ENCODE data around the gene JAKMIP2. TPM values are rescaled to one million over a fixed set of nuclear protein-coding genes. Genes with fewer than 3 reads are reported as not detected.
A peak's percentile ranks its signal among the peaks of the same experiment; 100 is the strongest.

The JAKMIP2 gene
- total and polyA plus RNA-seq, 5 donors from 2014 or later, result 0.26 to 5.0 (median 2.4) TPM

GRCh38 chr5:147786142-147786541 lies 3.6 kb upstream of the JAKMIP2 start:
- Mint-ChIP-seq H3K36me3 (no peaks in the 10 kb centered on the region), H3K27ac (peak overlapping the region in 1 of 3 donors; percentile 20), H3K9me3 (peaks cover 0 to 3% (median 0%) of the 10 kb centered on the region in 7 donors), H3K27me3 (no peaks in the 10 kb centered on the region), H3K4me1 (peaks cover 5 to 12% (median 7%) of the 10 kb centered on the region in 4 donors), H3K4me3 (no peak overlapping the region)
- DNase-seq, result no peak
- no peak overlapping the region for H3K4me3 ChIP-seq (ENCODE audit: low read depth, low read length)
- ATAC-seq (ENCODE audit: low read depth in 2 of 2), result no peak
- no peaks in the 10 kb centered on the region for H3K4me1 ChIP-seq (ENCODE audit: control insufficient read depth, insufficient read depth, low read length, poor library complexity, severe bottlenecking)
- H3K36me3 ChIP-seq (ENCODE audit: control insufficient read depth, insufficient read depth, low read length), result no peaks in the 10 kb centered on the region
- H3K27me3 ChIP-seq (ENCODE audit: control insufficient read depth, insufficient read depth, low read length), result no peaks in the 10 kb centered on the region
- no peak overlapping the region for H3K27ac ChIP-seq (ENCODE audit: insufficient read depth, low read length, poor library complexity, severe bottlenecking)
- no peaks in the 10 kb centered on the region for H3K9me3 ChIP-seq (ENCODE audit: control insufficient read depth in 2 of 2, low read length in 2 of 2)

- H3K27me3 Mint-ChIP-seq, result no peaks in the 10 kb centered on the region
- no peak overlapping the region for H3K4me3 Mint-ChIP-seq
- peaks cover 5 to 25% (median 7%) of the 10 kb centered on the region in 4 donors for H3K4me1 Mint-ChIP-seq
- H3K27ac ChIP-seq (ENCODE audit: insufficient read depth, low read length, poor library complexity, severe bottlenecking), result no peak overlapping the region
- no peaks in the 10 kb centered on the region for H3K36me3 ChIP-seq (ENCODE audit: control insufficient read depth, insufficient read depth, low read length)
- H3K4me1 ChIP-seq (ENCODE audit: control insufficient read depth, insufficient read depth, low read length, poor library complexity, severe bottlenecking), result no peaks in the 10 kb centered on the region
- no peaks in the 10 kb centered on the region for H3K9me3 ChIP-seq (ENCODE audit: control insufficient read depth in 2 of 2, low read length in 2 of 2)
- H3K27me3 ChIP-seq (ENCODE audit: control insufficient read depth, insufficient read depth, low read length), result no peaks in the 10 kb centered on the region
- no peak for ATAC-seq (ENCODE audit: low read depth in 2 of 2)
- DNase-seq, result no peak
- peak overlapping the region in 1 of 3 donors; percentile 60 for H3K27ac Mint-ChIP-seq
- no peak overlapping the region for H3K4me3 ChIP-seq (ENCODE audit: low read depth, low read length)
- peaks cover 0 to 3% (median 0%) of the 10 kb centered on the region in 7 donors for H3K9me3 Mint-ChIP-seq
- no peaks in the 10 kb centered on the region for H3K36me3 Mint-ChIP-seq
Measured at GRCh38 chr5:147784146-147784987, 1.8 kb upstream of the JAKMIP2 start.

GRCh38 chr5:147780924-147781573 lies 1.5 kb downstream of the JAKMIP2 start:
- H3K36me3 ChIP-seq (ENCODE audit: control insufficient read depth, insufficient read depth, low read length), result no peaks in the 10 kb centered on the region
- ATAC-seq (ENCODE audit: low read depth in 2 of 2) (no peak), DNase-seq (no peak)
- peaks cover 5 to 25% (median 7%) of the 10 kb centered on the region in 4 donors for H3K4me1 Mint-ChIP-seq
- no peaks in the 10 kb centered on the region for H3K36me3 Mint-ChIP-seq
- H3K27me3 ChIP-seq (ENCODE audit: control insufficient read depth, insufficient read depth, low read length), result no peaks in the 10 kb centered on the region
- H3K27ac Mint-ChIP-seq, result peak overlapping the region in 1 of 3 donors; percentile 50
- H3K4me3 ChIP-seq (ENCODE audit: low read depth, low read length), result peak overlapping the region; percentile 64
- H3K27me3 Mint-ChIP-seq, result no peaks in the 10 kb centered on the region
- H3K9me3 Mint-ChIP-seq, result peaks cover 0 to 2% (median 0%) of the 10 kb centered on the region in 7 donors
- no peaks in the 10 kb centered on the region for H3K9me3 ChIP-seq (ENCODE audit: control insufficient read depth in 2 of 2, low read length in 2 of 2)
- H3K27ac ChIP-seq (ENCODE audit: insufficient read depth, low read length, poor library complexity, severe bottlenecking), result no peak overlapping the region
- H3K4me1 ChIP-seq (ENCODE audit: control insufficient read depth, insufficient read depth, low read length, poor library complexity, severe bottlenecking), result no peaks in the 10 kb centered on the region
- H3K4me3 Mint-ChIP-seq, result peak overlapping the region in 2 of 4 donors; percentile 86 to 89

GRCh38 chr5:147779694-147780093 lies 2.8 kb downstream of the JAKMIP2 start:
- Mint-ChIP-seq H3K27me3 (no peaks in the 10 kb centered on the region), H3K27ac (no peak overlapping the region), H3K4me3 (no peak overlapping the region), H3K36me3 (no peaks in the 10 kb centered on the region), H3K9me3 (peaks cover 0 to 2% (median 0%) of the 10 kb centered on the region in 7 donors), H3K4me1 (peaks cover 5 to 25% (median 7%) of the 10 kb centered on the region in 4 donors)
- Histone ChIP-seq H3K27me3 (ENCODE audit: control insufficient read depth, insufficient read depth, low read length) (no peaks in the 10 kb centered on the region), H3K36me3 (ENCODE audit: control insufficient read depth, insufficient read depth, low read length) (no peaks in the 10 kb centered on the region), H3K4me3 (ENCODE audit: low read depth, low read length) (no peak overlapping the region), H3K9me3 (ENCODE audit: control insufficient read depth in 2 of 2, low read length in 2 of 2) (no peaks in the 10 kb centered on the region), H3K4me1 (ENCODE audit: control insufficient read depth, insufficient read depth, low read length, poor library complexity, severe bottlenecking) (no peaks in the 10 kb centered on the region), H3K27ac (ENCODE audit: insufficient read depth, low read length, poor library complexity, severe bottlenecking) (no peak overlapping the region)
- DNase-seq (no peak), ATAC-seq (ENCODE audit: low read depth in 2 of 2) (no peak)

GRCh38 chr5:147776989-147777388 lies 5.5 kb downstream of the JAKMIP2 start:
- Mint-ChIP-seq H3K27ac (peak overlapping the region in 1 of 3 donors; percentile 32), H3K4me3 (no peak overlapping the region), H3K36me3 (no peaks in the 10 kb centered on the region), H3K9me3 (peaks cover 0 to 2% (median 0%) of the 10 kb centered on the region in 7 donors), H3K4me1 (peaks cover 0 to 21% (median 1%) of the 10 kb centered on the region in 4 donors), H3K27me3 (no peaks in the 10 kb centered on the region)
- ATAC-seq (ENCODE audit: low read depth in 2 of 2) (no peak), DNase-seq (no peak)
- Histone ChIP-seq H3K36me3 (ENCODE audit: control insufficient read depth, insufficient read depth, low read length) (no peaks in the 10 kb centered on the region), H3K4me1 (ENCODE audit: control insufficient read depth, insufficient read depth, low read length, poor library complexity, severe bottlenecking) (no peaks in the 10 kb centered on the region), H3K27ac (ENCODE audit: insufficient read depth, low read length, poor library complexity, severe bottlenecking) (no peak overlapping the region), H3K9me3 (ENCODE audit: control insufficient read depth in 2 of 2, low read length in 2 of 2) (no peaks in the 10 kb centered on the region), H3K27me3 (ENCODE audit: control insufficient read depth, insufficient read depth, low read length) (no peaks in the 10 kb centered on the region), H3K4me3 (ENCODE audit: low read depth, low read length) (no peak overlapping the region)

- H3K27ac ChIP-seq (ENCODE audit: insufficient read depth, low read length, poor library complexity, severe bottlenecking), result no peak overlapping the region
- no peaks in the 10 kb centered on the region for H3K9me3 ChIP-seq (ENCODE audit: control insufficient read depth in 2 of 2, low read length in 2 of 2)
- H3K36me3 Mint-ChIP-seq, result no peaks in the 10 kb centered on the region
- H3K9me3 Mint-ChIP-seq, result peaks cover 0 to 2% (median 0%) of the 10 kb centered on the region in 7 donors
- no peak overlapping the region for H3K4me3 Mint-ChIP-seq
- no peak for ATAC-seq (ENCODE audit: low read depth in 2 of 2)
- H3K4me3 ChIP-seq (ENCODE audit: low read depth, low read length), result no peak overlapping the region
- H3K27me3 ChIP-seq (ENCODE audit: control insufficient read depth, insufficient read depth, low read length), result no peaks in the 10 kb centered on the region
- no peaks in the 10 kb centered on the region for H3K4me1 Mint-ChIP-seq
- H3K27me3 Mint-ChIP-seq, result no peaks in the 10 kb centered on the region
- no peak for DNase-seq
- H3K4me1 ChIP-seq (ENCODE audit: control insufficient read depth, insufficient read depth, low read length, poor library complexity, severe bottlenecking), result no peaks in the 10 kb centered on the region
- no peak overlapping the region for H3K27ac Mint-ChIP-seq
- no peaks in the 10 kb centered on the region for H3K36me3 ChIP-seq (ENCODE audit: control insufficient read depth, insufficient read depth, low read length)
Measured at GRCh38 chr5:147773587-147773986, 8.9 kb downstream of the JAKMIP2 start.

GRCh38 chr5:147773139-147773538 lies 9.4 kb downstream of the JAKMIP2 start:
- Histone ChIP-seq H3K27ac (ENCODE audit: insufficient read depth, low read length, poor library complexity, severe bottlenecking) (no peak overlapping the region), H3K4me1 (ENCODE audit: control insufficient read depth, insufficient read depth, low read length, poor library complexity, severe bottlenecking) (no peaks in the 10 kb centered on the region), H3K36me3 (ENCODE audit: control insufficient read depth, insufficient read depth, low read length) (no peaks in the 10 kb centered on the region), H3K27me3 (ENCODE audit: control insufficient read depth, insufficient read depth, low read length) (no peaks in the 10 kb centered on the region), H3K4me3 (ENCODE audit: low read depth, low read length) (no peak overlapping the region), H3K9me3 (ENCODE audit: control insufficient read depth in 2 of 2, low read length in 2 of 2) (no peaks in the 10 kb centered on the region)
- H3K4me1 Mint-ChIP-seq, result no peaks in the 10 kb centered on the region
- no peaks in the 10 kb centered on the region for H3K36me3 Mint-ChIP-seq
- peaks cover 0 to 2% (median 0%) of the 10 kb centered on the region in 7 donors for H3K9me3 Mint-ChIP-seq
- DNase-seq (no peak), ATAC-seq (ENCODE audit: low read depth in 2 of 2) (no peak)
- H3K27me3 Mint-ChIP-seq, result no peaks in the 10 kb centered on the region
- H3K4me3 Mint-ChIP-seq, result no peak overlapping the region
- H3K27ac Mint-ChIP-seq, result no peak overlapping the region
